ENCODE data around the gene LCE1F. TPM values are rescaled to one million over a fixed set of nuclear protein-coding genes. Genes with fewer than 3 reads are reported as not detected.

LCE1F gene, protein sequence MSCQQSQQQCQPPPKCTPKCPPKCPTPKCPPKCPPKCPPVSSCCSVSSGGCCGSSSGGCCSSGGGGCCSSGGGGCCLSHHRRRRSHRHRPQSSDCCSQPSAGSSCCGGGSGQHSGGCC
- polyA plus RNA-seq: not detected

DNA sequence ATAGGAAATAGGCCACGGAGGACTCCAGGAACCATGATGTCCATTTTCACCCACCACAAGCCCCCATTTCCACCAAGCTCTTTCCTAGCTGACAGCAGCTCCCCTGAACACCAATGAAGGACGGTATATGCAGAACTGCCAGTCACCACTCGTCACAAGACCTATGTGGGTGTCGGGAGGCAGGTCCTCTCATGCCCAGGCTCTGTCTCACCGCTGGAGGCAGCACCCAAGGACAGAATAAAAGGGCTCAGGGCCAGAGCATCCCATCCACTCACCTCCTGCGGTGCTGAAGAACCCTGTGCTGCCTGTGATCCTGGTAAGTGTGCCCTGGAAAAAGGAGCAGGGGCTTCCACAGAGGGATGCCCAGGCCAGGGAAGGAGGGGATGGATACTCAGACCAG lies at the start of gene LCE1F:
TSS of gene LCE1F (plus strand) at position 266 of the 400 bp plus-strand sequence. CDS start 1,232 bp downstream, outside the sequence.
- no peak within 1 kb of the TSS for H3K27ac ChIP-seq (ENCODE audit: low read depth, low read length)

DNA sequence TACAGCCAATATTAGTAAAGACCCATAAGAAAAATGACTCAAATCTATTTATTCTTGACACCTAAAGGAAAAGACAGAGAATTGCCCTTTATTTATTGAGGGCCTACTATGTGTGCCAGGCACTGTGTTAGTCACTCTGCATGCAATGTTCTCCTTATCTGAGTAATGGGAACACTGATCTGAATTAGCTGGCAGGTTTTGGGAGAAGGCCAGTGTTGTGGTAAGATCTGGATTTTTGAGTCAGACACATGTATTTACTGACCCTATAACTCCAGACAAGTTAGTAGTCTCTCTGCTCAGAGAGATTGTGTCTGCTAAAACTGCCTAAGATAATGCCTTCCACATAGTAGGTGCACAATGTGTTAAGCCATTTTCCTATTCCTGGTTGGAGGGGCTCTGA lies 49.7 kb upstream of the LCE1F start:
- no peak overlapping the region for H3K27ac ChIP-seq (ENCODE audit: low read depth, low read length)

More for the DNA sequence above, at the start of gene LCE1F:
- WGBS, 3 donors: 61 to 73% (median 63%) methylated on average over 6 of the region's 6 CpGs

DNA sequence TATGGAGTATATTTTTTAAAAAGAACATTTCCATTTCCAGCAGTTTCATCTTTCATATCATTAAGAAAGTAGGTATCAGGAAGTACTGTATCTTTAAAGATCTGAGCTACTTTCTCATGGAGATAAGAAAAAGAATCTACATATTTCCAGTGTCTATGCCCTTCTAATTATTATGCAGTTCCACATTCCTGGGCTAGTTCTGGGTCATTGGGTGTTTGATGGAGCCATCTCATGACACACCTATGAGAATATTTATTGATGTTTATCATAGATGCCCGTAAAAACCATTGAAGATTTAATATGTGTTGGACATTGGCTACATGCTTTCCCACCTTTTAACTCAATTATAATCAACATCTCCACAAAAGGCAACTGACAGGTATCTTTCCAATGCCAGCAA lies 46.0 kb upstream of the LCE1F start:
- no peak overlapping the region for H3K27ac ChIP-seq (ENCODE audit: low read depth, low read length)
- 69 to 76% (median 74%) methylated on average over 1 of the region's 1 CpG for WGBS, 3 donors

DNA sequence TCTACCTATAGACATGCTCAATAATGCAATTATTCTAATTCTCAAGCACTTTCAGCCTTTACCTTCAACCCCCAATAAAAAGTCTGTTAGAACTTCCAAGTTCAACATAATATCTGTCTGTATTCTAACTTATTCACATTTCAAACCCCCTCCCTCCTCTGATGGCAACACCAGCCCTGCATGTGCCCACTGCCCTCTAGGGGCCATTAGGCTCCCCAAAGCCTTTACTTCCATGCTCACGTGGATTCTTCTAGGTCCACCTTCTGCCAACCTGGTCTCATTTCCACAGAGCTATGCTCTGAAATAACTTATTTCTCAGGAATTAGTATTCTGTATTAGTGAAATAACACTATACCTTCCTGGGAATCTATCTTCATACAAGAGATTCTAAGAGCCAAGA lies 39.3 kb upstream of the LCE1F start:
- 14 to 29% (median 20%) methylated on average over 1 of the region's 1 CpG for WGBS, 3 donors

DNA sequence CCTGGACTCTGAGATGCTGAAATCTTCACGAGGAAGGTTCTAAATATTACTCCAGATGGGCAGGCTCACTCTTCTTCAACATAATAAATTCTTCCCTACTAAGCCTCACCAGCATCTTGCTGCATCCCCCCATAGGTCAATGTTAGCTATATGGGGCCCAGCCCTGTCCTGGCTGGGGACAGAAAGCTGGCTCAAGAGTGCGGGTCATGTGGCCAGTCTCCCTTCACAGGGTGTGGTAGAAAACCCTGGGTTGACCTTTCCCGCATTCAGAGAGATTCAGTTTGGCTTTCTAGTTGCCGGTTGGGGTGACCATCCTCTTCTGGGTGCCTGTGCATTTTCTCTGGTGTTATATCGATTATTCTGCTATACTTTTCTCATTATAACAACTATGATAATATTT lies 36.9 kb upstream of the LCE1F start:
- no peak overlapping the region for H3K27ac ChIP-seq (ENCODE audit: low read depth, low read length)
- WGBS, 3 donors: 63 to 78% (median 76%) methylated on average over 5 of the region's 5 CpGs

More for the DNA sequence above, 39.3 kb upstream of the LCE1F start:
- H3K27ac ChIP-seq (ENCODE audit: low read depth, low read length): no peak overlapping the region

DNA sequence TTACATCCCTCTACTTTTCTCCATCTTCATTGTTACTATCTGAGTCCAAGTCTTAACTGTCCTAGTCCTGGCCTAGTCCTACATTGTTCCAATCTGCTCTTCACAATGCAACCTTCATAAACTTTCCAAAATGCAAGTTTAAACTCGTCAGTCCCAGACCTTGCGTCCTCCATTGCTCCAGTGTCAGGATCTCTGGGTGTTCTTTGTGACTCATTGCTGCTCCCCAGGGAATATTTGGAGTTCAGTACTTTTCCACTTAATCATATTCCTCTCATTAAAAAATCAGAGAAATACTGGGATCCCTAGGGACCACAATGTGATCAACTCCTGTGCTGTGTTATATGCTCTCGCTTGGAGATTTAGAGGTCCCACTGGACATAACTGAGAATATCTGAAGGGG lies 35.1 kb upstream of the LCE1F start:
- 71 to 79% (median 76%) methylated on average over 3 of the region's 3 CpGs for WGBS, 3 donors
- no peak overlapping the region for H3K27ac ChIP-seq (ENCODE audit: low read depth, low read length)

DNA sequence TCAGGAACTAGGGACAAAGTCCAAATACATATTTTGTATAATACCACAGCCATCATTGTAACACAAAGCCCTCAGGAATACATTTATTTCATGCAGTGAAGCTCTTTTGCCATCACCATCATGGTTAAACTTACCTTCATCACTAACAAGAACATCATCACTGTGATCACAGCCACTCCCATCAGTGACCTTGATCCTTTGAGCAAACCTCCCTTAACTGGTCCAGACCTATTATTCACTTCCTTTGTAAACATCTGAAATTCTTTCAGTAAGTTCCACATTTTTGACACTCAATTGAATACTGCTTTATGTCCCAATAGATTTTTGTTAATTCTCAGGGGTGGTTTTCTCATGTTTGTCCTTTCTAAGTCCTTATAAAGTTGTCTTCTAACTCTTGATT lies 33.3 kb upstream of the LCE1F start:
- no peak overlapping the region for H3K27ac ChIP-seq (ENCODE audit: low read depth, low read length)

DNA sequence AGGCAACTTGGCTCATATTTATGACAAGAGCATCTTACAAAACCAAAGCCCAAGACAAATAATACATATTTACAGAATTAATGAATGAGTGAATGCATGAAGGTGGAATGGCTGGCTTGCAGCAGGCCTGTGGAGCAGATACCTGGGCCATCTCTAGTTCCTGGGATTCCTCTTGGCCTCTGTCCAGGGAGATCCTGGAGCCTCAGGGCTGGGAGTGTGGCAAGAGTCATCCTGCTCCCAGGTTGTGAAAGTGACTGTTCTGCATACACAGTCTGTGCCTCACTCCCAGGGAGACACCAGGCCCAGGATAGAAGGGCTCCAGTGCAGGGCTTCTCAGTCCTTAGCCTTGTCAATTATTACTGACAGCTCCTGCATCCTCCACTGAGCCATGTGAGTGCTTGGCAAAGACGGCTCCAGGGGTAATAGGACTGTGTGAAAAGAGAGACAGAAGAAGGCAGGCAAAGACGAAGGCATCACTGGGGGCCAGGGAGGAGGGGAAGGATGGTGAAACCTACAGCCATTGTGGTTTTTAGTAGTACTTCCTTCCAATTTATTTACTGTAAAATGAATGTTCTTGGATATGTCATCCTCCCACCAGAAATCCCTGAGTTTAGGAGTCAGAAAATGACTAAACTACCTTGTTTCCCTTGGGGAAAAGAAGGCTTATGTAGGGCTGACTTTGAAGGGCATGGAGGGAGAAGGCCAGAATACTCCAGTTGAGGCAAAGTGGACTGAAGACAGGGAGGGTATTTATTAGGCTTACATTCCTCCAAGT lies 31.4 kb upstream of the LCE1F start:
- no peak overlapping the region for H3K27ac ChIP-seq (ENCODE audit: low read depth, low read length)
- 47 to 61% (median 50%) methylated on average over 2 of the region's 2 CpGs for WGBS, 3 donors

DNA sequence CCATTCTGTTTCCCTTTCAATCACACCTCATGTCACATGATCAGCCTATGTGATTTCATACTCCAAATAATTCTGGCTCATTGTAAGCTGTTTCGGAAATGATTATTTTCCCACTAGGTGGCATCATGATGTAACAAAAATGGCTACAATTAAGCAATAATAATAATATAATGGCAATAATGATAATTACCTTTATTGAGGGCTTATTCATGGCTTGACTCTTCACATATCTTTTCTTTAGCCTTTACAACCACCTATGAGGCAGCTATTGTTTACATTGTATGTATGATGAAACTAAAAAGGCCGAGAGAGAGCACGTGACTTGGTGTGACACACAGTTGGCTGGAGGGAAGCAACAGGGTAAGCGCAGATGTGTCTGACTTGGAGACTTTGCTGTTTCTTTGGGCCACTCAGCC lies 29.6 kb upstream of the LCE1F start:
- 49 to 67% (median 56%) methylated on average over 4 of the region's 4 CpGs for WGBS, 3 donors

DNA sequence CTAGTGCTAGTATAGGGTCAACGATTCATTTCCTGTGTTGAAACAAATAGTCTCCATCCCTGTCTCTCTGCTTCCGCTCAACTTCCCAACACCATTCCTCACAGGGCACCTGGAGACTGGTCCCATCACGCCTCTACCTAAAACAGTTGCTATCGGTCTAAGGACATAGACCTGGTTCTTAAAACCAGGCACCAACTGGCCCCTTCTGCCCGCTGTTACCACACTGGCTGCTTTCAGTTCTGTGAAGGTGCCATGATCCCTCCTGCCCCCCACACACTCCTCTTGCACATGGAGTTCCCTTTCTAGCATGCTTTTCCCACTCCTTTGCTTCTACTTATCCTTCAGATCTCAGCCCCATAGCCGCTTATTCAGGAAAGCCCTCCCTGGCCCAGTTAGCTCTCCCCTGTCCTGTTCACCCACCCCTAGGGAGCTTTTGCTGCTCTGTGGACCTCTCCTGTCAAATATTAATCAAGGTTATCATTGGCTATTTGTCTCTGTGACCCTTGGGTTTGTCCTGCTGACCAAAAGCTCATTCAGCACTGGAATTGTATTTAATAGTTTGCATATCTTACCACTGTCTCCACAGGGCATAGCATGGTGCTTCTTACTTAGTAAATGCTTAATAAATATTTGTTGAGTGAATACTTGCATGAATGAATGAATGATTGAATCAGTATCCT lies 29.0 kb upstream of the LCE1F start:
- no peak overlapping the region for H3K27ac ChIP-seq (ENCODE audit: low read depth, low read length)
- WGBS, 3 donors: 62 to 73% (median 71%) methylated on average over 6 of the region's 6 CpGs

More for the DNA sequence above, 29.6 kb upstream of the LCE1F start:
- no peak overlapping the region for H3K27ac ChIP-seq (ENCODE audit: low read depth, low read length)

DNA sequence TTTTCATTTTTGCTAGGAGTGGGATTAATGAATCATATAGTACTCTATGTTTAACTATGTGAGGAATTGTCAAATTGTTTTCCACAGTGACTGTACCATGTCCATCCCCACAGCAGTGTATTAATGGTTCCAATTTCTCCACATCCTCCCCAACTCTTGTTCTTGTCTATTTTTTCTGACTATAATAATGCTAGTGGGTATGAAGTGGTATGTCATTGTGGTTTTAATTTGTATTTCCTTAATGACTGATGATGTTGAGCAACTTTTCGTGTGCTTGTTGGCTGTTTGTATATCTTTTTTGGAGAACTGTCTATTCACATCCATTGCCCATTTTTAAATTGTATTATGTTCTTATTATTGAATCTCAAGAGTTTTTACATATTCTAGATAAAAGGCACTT lies 27.1 kb upstream of the LCE1F start:
- WGBS, 3 donors: 16 to 31% (median 18%) methylated on average over 1 of the region's 1 CpG

DNA sequence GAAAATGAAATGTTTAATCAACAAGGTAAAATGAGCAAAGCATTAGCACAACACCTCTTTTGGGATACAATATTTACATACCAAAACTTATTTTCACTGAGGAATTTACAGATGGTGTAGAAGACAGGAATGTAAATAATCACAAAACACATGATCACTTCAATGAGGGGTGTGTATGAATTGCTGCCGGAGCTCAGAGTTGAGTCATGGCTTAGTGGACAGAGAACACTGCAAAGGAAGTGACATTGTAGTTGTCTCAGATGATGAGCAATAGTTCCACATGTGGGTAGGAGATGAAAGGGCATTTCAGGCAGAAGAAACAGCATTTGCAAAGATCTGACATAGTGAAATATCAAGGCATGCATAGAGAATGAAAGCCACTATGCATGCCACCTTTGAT lies 22.7 kb upstream of the LCE1F start:
- 23 to 59% (median 40%) methylated on average over 1 of the region's 1 CpG for WGBS, 3 donors
- H3K27ac ChIP-seq (ENCODE audit: low read depth, low read length): no peak overlapping the region

More for the DNA sequence above, 27.1 kb upstream of the LCE1F start:
- no peak overlapping the region for H3K27ac ChIP-seq (ENCODE audit: low read depth, low read length)

DNA sequence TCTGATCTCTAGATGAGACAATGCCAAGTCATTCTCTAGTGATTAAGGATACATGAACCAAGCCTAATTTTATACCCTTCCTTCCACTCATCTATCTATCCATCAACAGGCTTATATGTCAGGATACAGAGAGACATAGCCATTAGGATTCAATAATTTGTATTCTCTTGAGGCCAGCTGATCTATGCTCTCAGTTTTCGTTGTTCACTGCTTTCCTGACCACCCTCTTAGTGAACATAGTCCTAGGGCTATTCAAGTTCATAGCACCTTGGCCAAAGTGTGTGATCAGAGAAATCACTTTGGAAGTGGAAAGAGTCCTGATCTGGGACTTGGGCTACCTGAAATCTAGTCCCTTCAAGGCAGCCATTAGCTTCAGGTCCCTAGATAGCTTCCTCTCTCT lies 21.4 kb upstream of the LCE1F start:
- WGBS, 3 donors: 24 to 41% (median 36%) methylated on average over 1 of the region's 1 CpG
- H3K27ac ChIP-seq (ENCODE audit: low read depth, low read length): no peak overlapping the region

DNA sequence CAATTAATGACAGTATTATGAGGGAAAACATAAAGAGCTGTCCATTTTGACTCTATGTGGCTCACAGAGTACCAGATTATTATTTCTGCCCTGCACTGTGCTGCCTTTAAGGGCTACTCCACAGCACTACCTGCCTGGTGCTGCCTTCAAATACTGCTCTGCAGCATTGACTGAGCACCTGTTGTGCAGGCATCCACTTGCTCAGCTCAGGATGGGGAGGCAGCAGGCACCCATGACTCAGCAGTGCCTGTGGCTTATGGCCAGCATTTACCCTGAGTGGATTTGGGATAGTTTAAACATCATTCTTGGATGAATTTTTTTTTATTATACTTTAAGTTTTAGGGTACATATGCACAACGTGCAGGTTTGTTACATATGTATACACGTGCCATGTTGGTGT lies 18.1 kb upstream of the LCE1F start:
- WGBS, 3 donors: 73 to 86% (median 78%) methylated on average over 1 to 2 of the region's 2 CpGs
- H3K27ac ChIP-seq (ENCODE audit: low read depth, low read length): no peak overlapping the region

DNA sequence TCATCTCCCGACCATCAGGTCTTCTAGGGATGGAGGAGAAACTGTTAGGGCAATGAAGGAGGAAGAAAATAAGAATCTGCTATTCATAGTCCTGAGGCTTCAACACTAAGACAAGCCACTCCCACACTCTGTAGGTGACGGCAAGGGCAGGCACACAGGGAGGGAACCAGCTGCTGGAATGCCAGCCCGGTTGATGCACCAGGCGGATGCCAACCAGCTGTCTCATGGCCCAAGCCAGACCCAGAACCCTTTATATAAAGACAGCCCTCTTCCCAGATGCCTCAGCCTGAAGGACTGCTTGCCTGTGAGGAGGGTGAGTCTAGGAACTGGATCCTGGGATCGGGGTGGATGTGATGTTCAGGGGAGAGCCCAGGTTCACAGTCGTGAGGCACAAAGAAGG lies 17.2 kb upstream of the LCE1F start, which contains the start of gene KPRP:
TSS of gene KPRP (plus strand) at position 279 of the 400 bp plus-strand sequence. CDS start 1,564 bp downstream, outside the sequence.
- no peak within 1 kb of the TSS for H3K27ac ChIP-seq (ENCODE audit: low read depth, low read length)
- 63 to 73% (median 70%) methylated on average over 6 of the region's 6 CpGs for WGBS, 3 donors

DNA sequence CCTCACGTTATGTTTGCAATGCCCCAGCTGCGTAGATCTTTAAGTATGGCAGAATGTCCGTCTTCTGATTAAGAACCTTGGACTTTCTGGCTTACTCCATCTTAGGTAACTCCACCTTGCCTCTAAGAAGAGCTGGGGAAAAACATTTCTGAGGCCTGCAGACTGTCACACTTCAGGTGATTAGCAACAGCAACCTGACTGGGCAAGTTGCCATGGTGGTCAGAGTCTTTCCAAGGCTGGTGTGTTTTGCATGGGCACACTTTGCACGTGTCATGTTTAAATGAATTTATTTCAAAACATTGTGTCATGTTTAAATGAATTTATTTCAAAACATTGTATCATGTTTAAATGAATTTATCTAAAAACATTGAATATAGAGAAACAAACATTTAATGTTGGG lies 16.3 kb upstream of the LCE1F start:
- no peak overlapping the region for H3K27ac ChIP-seq (ENCODE audit: low read depth, low read length)
- WGBS, 3 donors: 60 to 72% (median 67%) methylated on average over 4 of the region's 4 CpGs

DNA sequence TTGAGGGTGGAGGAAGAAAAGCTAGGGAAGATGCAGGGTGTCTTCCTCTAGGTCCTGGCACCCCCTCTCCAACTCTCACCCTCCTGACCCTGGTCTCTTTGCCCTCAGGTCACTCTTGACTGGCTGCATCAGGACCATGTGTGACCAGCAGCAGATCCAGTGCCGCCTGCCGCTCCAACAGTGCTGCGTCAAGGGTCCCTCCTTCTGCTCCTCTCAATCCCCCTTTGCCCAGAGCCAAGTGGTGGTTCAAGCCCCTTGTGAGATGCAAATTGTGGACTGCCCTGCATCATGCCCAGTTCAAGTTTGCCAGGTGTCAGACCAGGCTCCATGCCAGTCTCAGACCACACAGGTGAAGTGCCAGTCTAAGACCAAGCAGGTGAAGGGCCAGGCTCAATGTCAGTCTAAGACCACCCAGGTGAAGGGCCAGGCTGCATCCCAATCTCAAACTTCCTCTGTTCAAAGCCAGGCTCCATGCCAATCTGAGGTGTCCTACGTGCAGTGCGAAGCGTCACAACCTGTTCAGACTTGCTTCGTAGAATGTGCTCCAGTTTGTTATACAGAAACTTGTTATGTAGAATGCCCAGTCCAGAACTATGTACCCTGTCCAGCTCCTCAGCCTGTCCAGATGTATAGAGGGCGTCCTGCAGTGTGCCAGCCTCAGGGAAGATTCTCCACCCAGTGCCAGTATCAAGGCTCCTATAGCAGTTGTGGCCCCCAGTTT lies 15.3 kb upstream of the LCE1F start:
- 73 to 86% (median 81%) methylated on average over 8 of the region's 8 CpGs for WGBS, 3 donors
- no peak overlapping the region for H3K27ac ChIP-seq (ENCODE audit: low read depth, low read length)

DNA sequence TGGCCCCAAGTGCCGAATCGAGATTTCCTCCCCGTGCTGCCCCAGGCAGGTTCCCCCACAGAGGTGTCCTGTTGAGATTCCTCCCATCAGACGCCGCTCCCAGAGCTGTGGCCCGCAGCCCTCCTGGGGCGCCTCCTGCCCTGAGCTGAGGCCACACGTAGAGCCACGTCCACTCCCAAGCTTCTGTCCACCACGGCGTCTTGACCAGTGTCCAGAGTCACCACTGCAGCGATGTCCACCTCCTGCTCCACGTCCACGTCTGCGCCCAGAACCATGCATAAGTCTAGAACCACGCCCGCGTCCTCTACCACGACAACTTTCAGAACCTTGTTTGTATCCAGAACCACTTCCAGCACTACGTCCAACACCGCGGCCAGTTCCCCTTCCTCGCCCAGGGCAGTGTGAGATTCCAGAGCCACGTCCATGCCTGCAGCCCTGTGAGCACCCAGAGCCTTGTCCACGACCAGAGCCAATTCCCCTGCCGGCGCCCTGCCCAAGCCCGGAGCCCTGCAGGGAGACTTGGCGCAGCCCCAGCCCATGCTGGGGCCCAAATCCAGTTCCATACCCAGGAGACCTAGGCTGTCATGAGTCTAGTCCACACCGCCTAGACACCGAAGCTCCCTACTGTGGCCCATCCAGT lies 14.3 kb upstream of the LCE1F start:
- H3K27ac ChIP-seq (ENCODE audit: low read depth, low read length): no peak overlapping the region
- 83 to 91% (median 91%) methylated on average over 31 of the region's 31 CpGs for WGBS, 3 donors

Data from adipose tissue (tissue), 3 donors.